Pulmonary artery endothelial cell (primary cell): ENCODE results near the gene C11orf68. TPM values are rescaled to one million over a fixed set of nuclear protein-coding genes. Genes with fewer than 3 reads are reported as not detected.
A peak's percentile ranks its signal among the peaks of the same experiment; 100 is the strongest.
"Not testable (repeated sequence)": the region's sequence is repeated elsewhere in the genome, so short reads cannot be mapped to it uniquely, and the experiment has no call there.

Experiments used
- DNase-seq: peaks from one replicate; pipeline ENCODE4 v3.0.0-alpha.2; 2011; ENCODE audit warnings: low read depth, low spot score
- total RNA-seq: library from RNA; depleted of rRNA; stranded (reverse); fragments of >200 nt; gene quantifications from 2 replicates; pipeline ENCODE4 v1.2.3, GENCODE V29; 2014

C11orf68 gene
- total RNA-seq, 1 donor from 2014 or later, result 15.2 TPM

- no peak for DNase-seq
Measured at GRCh38 chr11:65915101-65915820, 3.6 kb downstream of the C11orf68 start.

GRCh38 chr11:65912845-65913244, 6.0 kb downstream of the C11orf68 start:
- no peak for DNase-seq

GRCh38 chr11:65911682-65912568, 6.9 kb downstream of the C11orf68 start:
- no peak for DNase-seq

GRCh38 chr11:65907878-65908277, 11.0 kb downstream of the C11orf68 start:
- DNase-seq, result no peak

GRCh38 chr11:65906602-65907001, 12.3 kb downstream of the C11orf68 start:
- DNase-seq, result no peak

GRCh38 chr11:65903715-65904114, 15.1 kb downstream of the C11orf68 start:
- DNase-seq, result no peak

- no peak for DNase-seq
Measured at GRCh38 chr11:65903068-65903481, 15.8 kb downstream of the C11orf68 start.

- no peak for DNase-seq
Measured at GRCh38 chr11:65900899-65901180, 18.0 kb downstream of the C11orf68 start.

- DNase-seq, result peak; percentile 84
Measured at GRCh38 chr11:65900125-65900898, 18.6 kb downstream of the C11orf68 start, which contains the start of gene FOSL1. FOSL1 (minus strand) TSS chr11:65900388; CDS start chr11:65900339, 49 bp downstream.

GRCh38 chr11:65899356-65900124, 19.3 kb downstream of the C11orf68 start:
- no peak for DNase-seq

GRCh38 chr11:65898656-65899355, 20.1 kb downstream of the C11orf68 start:
- no peak for DNase-seq

GRCh38 chr11:65897020-65897471, 21.8 kb downstream of the C11orf68 start:
- no peak for DNase-seq

- no peak for DNase-seq
Measured at GRCh38 chr11:65896034-65896999, 22.5 kb downstream of the C11orf68 start.

- no peak for DNase-seq
Measured at GRCh38 chr11:65895482-65895981, 23.3 kb downstream of the C11orf68 start.

- no peak for DNase-seq
Measured at GRCh38 chr11:65894034-65894591, 24.7 kb downstream of the C11orf68 start.

- DNase-seq, result no peak
Measured at GRCh38 chr11:65892661-65893317, 26.1 kb downstream of the C11orf68 start.

- DNase-seq, result not testable (repeated sequence)
Measured at GRCh38 chr11:65892137-65892540, 26.7 kb downstream of the C11orf68 start.
